ENCODE results near the gene TMEM255B.

DNA sequence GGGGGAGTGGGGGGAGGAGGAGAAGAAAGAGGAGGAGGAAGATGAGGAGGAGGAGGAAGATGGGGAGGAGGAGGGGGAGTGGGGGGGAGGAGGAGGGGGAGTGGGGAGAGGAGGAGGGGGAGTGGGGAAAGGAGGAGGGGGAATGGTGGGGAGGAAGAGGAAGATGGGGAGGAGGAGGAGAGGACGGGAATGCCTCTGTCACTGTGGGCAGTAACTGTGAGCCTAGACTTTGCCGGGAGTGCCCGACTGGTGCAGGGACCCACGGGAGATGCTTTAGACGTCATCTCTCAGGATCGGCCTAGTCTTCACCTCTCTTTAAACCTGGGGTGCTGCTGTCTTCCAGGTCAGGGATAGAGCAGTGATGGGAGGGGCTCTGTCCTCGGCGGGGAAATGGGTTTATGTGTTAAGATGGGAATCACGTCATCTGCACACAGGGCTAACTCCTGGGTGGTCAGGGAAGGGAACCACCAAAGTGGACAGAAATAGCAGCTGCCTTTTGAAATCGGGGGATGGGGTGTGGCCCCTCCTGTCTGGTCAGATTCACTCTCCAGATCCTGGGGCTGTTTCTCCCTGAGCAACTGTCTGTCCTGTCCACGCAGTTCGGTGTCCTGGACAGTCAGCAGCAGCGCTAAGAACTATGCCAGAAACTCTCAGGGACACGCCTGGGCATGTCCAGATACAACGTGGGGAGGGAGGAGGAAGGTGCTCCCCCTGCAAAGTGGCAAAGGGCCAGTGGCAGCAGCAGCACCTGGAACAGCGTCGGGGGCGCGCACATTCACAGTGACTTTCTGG is 77.9 kb downstream of the TMEM255B start:
- TF ChIP-seq POLR2A (IDR thresholded peaks at IDR 0.05) (no peak), POLR2AphosphoS5 (IDR thresholded peaks at IDR 0.05) (peak in 1 of 3 donors; percentile 2), EP300 (IDR thresholded peaks at IDR 0.05) (no peak)
- TF ChIP-seq, protein P1, sequence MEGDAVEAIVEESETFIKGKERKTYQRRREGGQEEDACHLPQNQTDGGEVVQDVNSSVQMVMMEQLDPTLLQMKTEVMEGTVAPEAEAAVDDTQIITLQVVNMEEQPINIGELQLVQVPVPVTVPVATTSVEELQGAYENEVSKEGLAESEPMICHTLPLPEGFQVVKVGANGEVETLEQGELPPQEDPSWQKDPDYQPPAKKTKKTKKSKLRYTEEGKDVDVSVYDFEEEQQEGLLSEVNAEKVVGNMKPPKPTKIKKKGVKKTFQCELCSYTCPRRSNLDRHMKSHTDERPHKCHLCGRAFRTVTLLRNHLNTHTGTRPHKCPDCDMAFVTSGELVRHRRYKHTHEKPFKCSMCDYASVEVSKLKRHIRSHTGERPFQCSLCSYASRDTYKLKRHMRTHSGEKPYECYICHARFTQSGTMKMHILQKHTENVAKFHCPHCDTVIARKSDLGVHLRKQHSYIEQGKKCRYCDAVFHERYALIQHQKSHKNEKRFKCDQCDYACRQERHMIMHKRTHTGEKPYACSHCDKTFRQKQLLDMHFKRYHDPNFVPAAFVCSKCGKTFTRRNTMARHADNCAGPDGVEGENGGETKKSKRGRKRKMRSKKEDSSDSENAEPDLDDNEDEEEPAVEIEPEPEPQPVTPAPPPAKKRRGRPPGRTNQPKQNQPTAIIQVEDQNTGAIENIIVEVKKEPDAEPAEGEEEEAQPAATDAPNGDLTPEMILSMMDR (IDR thresholded peaks at IDR 0.05), result no peak
